Astrocyte of the spinal cord (primary cell): ENCODE measurements around the gene MARCHF6.
"Not testable (repeated sequence)": the region's sequence is repeated elsewhere in the genome, so short reads cannot be mapped to it uniquely, and the experiment has no call there.

Experiments used
- DNase-seq: peaks from one replicate; pipeline ENCODE4 v3.0.0; 2011; ENCODE audit warnings: low read depth, low spot score
- H3K4me3 ChIP-seq: 2 replicates; pipeline ENCODE4 v1.5.1; 2011; ENCODE audit warnings: low read depth, mild to moderate bottlenecking, low read length, moderate library complexity
- CTCF ChIP-seq: IDR thresholded peaks from 2 replicates; pipeline ENCODE4 v1.5.1; 2012; ENCODE audit warnings: low read depth, mild to moderate bottlenecking, low read length, inconsistent platforms
- in situ Hi-C: cut with HindIII; loops from 2 replicates; pipeline ENCODE4 v1.10.0; 2017; ENCODE audit warnings: low sequenced_read_pairs

The MARCHF6 gene

DNA sequence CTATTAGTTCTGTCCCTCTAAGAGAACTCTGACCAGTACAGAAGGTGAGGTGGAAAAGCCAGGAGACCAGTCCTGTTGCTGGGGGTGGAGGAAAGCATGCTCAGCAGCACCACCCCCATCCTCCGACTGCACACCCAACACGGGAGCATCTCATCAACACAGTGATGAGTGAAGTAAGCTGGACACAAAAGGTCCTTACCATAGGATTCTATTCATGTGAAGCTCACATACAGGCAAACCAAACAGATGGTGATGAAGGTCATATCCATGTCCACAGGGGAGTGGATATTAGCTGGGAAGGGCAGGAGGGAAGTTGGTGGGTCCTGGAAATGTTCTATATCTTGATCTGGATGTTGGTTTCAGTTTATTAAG, 14.8 kb upstream of the MARCHF6 start:
- no peak overlapping the region for H3K4me3 ChIP-seq
- DNase-seq = no peak
- TF ChIP-seq CTCF = no peak
- in situ Hi-C loops = no loop called here

- in situ Hi-C loops = no loop called here
- DNase-seq = peak; percentile 57
- no peak for TF ChIP-seq CTCF
Measured at GRCh38 chr5:10339058-10339811, 14.3 kb upstream of the MARCHF6 start.

DNA sequence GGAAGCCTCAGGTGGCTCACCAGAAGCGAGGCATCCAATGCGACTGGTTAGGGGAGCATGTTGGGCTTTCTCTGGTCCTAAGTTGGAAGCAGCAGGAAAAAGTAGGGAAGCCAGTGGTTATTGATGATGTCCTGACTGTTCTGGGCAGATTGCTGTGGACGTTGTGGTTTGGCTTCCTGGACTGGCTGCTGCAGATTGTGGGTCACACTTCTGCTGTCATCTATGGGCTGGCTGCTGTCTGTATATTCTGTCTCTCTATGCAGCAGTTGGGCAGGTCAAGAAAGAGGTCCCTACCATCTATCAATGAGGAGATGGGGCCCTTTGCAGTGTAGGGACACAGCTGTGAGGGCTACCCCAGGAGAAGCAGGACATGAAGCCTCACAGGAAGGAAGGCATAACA, 13.5 kb upstream of the MARCHF6 start:
- TF ChIP-seq CTCF = no peak
- no peak for DNase-seq
- no peak overlapping the region for H3K4me3 ChIP-seq
- in situ Hi-C loops = no loop called here

More at GRCh38 chr5:10339058-10339811, 14.3 kb upstream of the MARCHF6 start:
- no peak overlapping the region for H3K4me3 ChIP-seq

DNA sequence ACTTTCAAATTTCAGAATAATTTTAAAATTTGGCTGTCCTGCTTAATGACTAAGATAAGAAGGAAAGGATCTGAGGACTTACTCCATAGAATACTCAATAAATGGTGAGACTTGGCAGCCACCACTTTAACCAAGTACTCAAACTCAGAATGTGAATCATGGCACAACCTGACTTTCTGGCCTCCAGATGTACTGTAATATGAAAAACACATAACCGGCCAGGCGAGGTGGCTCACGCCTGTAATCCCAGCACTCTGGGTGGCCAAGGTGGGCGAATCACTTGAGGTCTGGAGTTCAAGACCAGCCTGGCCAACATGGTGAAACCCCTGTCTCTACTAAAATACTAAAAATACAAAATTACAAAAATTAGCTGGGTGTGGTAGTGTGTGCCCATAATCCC, 10.0 kb upstream of the MARCHF6 start:
- in situ Hi-C loops = no loop called here
- DNase-seq = no peak
- TF ChIP-seq CTCF = no peak
- H3K4me3 ChIP-seq = no peak overlapping the region

- DNase-seq, in situ Hi-C loops, H3K4me3 ChIP-seq: not testable (repeated sequence)
Measured at GRCh38 chr5:10344461-10345106, 8.9 kb upstream of the MARCHF6 start.

- no peak for DNase-seq
- H3K4me3 ChIP-seq = no peak overlapping the region
- in situ Hi-C loops = no loop called here
- TF ChIP-seq CTCF = no peak
Measured at GRCh38 chr5:10348258-10348657, 5.2 kb upstream of the MARCHF6 start.

DNA sequence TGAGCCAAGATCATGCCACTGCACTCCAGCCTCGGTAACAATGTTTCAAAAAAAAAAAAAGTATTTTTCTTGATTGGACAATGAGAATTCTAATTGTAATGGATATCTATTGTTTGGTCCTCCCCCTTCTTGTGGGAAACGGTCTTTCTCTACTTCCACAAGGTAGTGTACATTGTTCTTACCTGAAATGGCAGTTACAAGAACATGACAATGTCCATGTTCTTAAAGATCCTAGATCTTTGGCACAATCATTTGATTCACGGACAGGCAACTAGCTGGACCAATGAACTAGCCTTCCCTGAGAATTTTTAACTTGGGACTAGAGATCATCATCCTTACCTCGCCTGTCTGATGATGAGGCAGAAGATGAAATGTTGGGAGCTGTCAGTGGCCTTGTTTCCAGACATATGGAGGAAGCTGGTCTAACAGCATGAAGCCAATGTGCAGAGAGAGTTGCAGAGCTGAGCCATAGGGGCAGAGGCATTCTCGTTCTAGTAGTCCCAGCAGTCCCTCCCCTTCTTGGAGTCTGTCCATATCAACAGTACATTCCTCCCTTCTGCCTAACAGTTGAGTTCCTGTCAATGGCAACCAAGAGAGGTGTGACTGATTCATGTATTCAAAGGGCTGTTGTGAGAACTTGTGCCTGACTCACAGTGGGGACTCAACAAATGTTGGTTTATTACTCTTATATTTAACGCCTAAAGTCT, 2.1 kb upstream of the MARCHF6 start:
- in situ Hi-C loops = no loop called here
- H3K4me3 ChIP-seq = no peak overlapping the region
- peak; percentile 85 for DNase-seq
- no peak for TF ChIP-seq CTCF
